ENCODE measurements around the gene C1QL4. TPM values are rescaled to one million over a fixed set of nuclear protein-coding genes. Genes with fewer than 3 reads are reported as not detected.

The C1QL4 gene
- polyA plus RNA-seq, 2 of the 4 experiments (the other 2 are of a cell fraction) = 1.5 to 2.8 TPM

DNA sequence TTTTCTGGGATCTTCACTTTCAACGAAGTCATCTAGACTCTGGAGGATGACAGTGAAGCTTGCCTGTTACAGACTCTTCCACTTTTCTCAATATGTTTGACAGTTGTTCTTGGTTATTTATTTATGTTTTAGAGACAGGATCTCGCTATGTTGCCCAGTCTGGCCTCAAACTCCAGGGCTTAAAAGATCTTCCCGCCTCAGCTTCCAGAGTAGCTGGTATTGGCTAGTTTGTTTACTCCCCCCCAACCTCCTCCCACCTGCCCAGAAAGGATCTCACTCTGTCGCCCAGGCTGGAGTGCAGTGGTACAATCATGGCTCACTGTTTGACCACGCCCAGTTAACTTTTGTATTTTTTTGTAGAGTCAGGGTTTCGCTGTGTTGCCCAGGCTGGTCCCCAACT lies 33.6 kb upstream of the C1QL4 start:
- CTCF ChIA-PET = interaction anchor here (0.5 to 3.4 kb wide), 10 partner anchors 8 to 261 kb away, joined by 3 to 29 read pairs (median 4); no protein-coding TSS in a partner anchor
- WGBS (ENCODE audit: missing lambda C conversion rate) = 80% methylated on average over 6 of the region's 6 CpGs
- Histone ChIP-seq H3K27ac (no peak overlapping the region), H3K9me3 (no peaks in the 10 kb centered on the region), H3K4me3 (no peak overlapping the region), H3K4me1 (peaks cover 26% of the 10 kb centered on the region), H3K4me2 (peak overlapping the region; percentile 78; the same call in 2 of the 3 replicates)
- ATAC-seq (no peak), FAIRE-seq (no peak), DNase-seq (ENCODE audit: low read depth in 1 of 2, low spot score in 1 of 2) (no peak)
- POLR2A ChIA-PET = no interaction called here
- TF ChIP-seq KDM1A (IDR thresholded peaks at IDR 0.05; ENCODE audit: low read depth) (no peak), EP300 (IDR thresholded peaks at IDR 0.05) (no peak), POLR2A (IDR thresholded peaks at IDR 0.05; ENCODE audit: low read length) (no peak), RFX5 (IDR thresholded peaks at IDR 0.05) (no peak), POLR2AphosphoS2 (conservative IDR thresholded peaks at IDR 0.05; ENCODE audit: low read length) (no peak), CBX2 (IDR thresholded peaks at IDR 0.05; ENCODE audit: borderline replicate concordance, low read depth) (no peak), ZNF302 (CRISPR knock-in tag; IDR thresholded peaks at IDR 0.05) (no peak), ZC3H11A (IDR thresholded peaks at IDR 0.05) (no peak), RARB (CRISPR knock-in tag; IDR thresholded peaks at IDR 0.05) (no peak), NFE2L2 (conservative IDR thresholded peaks at IDR 0.05; ENCODE audit: low read length) (no peak), TP53 (CRISPR knock-in tag; IDR thresholded peaks at IDR 0.05) (no peak), RNF2 (IDR thresholded peaks at IDR 0.05; ENCODE audit: borderline replicate concordance, low read depth) (no peak), HOXB13 (CRISPR knock-in tag; IDR thresholded peaks at IDR 0.05; ENCODE audit: low read depth) (no peak)
- TF ChIP-seq, protein P1, sequence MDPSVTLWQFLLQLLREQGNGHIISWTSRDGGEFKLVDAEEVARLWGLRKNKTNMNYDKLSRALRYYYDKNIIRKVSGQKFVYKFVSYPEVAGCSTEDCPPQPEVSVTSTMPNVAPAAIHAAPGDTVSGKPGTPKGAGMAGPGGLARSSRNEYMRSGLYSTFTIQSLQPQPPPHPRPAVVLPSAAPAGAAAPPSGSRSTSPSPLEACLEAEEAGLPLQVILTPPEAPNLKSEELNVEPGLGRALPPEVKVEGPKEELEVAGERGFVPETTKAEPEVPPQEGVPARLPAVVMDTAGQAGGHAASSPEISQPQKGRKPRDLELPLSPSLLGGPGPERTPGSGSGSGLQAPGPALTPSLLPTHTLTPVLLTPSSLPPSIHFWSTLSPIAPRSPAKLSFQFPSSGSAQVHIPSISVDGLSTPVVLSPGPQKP (IDR thresholded peaks at IDR 0.05; ENCODE audit: low read depth, low read length) = no peak

DNA sequence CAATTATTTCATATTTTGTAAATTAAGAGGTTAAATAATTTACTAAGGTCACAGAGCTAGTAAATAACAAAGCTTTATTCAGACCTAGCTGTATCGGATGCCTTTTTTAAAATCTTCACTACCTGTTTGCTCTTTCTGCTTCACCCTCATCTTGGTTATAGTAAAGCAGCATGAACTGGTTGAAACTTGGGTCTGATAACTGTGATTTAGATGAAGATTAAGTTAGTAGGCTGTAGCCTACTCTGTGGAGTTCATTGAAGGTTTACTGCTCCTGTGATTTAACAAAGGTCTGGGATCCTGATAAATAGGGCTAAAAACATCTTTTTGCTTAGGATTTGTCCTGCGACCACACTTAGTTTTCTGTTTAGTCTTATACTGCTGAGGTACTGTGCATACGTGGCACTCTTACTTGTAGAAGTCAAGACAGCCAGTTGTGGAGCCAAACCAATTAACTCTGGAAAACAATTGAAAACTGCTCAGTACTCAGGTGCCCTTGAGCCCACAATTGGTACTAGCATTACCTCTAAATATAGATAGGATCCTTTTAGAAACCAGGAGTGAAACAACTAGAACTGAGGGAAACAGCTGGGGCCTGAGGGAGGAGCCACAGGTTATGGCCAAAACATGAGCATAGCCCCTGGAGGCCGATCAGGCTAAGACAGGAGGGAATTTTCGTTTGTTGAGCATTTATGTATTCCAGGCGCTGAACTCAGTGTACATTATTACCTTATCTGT lies 32.6 kb upstream of the C1QL4 start:
- H3K9me3 ChIP-seq = no peaks in the 10 kb centered on the region
- TF ChIP-seq, protein P2, sequence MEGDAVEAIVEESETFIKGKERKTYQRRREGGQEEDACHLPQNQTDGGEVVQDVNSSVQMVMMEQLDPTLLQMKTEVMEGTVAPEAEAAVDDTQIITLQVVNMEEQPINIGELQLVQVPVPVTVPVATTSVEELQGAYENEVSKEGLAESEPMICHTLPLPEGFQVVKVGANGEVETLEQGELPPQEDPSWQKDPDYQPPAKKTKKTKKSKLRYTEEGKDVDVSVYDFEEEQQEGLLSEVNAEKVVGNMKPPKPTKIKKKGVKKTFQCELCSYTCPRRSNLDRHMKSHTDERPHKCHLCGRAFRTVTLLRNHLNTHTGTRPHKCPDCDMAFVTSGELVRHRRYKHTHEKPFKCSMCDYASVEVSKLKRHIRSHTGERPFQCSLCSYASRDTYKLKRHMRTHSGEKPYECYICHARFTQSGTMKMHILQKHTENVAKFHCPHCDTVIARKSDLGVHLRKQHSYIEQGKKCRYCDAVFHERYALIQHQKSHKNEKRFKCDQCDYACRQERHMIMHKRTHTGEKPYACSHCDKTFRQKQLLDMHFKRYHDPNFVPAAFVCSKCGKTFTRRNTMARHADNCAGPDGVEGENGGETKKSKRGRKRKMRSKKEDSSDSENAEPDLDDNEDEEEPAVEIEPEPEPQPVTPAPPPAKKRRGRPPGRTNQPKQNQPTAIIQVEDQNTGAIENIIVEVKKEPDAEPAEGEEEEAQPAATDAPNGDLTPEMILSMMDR (IDR thresholded peaks at IDR 0.05) = peak; percentile 16; the same call in 1 of the 3 replicates
- no peak for TF ChIP-seq NFE2L2 (conservative IDR thresholded peaks at IDR 0.05; ENCODE audit: low read length)
- WGBS (ENCODE audit: missing lambda C conversion rate) = 29% methylated on average over 6 of the region's 6 CpGs
- DNase-seq (ENCODE audit: low read depth in 1 of 2, low spot score in 1 of 2) (peak; percentile 74 to 76), ATAC-seq (peak; percentile 45 to 57; a peak in 4 of 6 replicates), FAIRE-seq (no peak)
- peak overlapping the region; percentile 78 for H3K4me2 ChIP-seq
- ChIA-PET CTCF (interaction anchor here (0.5 to 3.4 kb wide), 8 partner anchors 9 to 262 kb away, joined by 3 to 29 read pairs (median 4); no protein-coding TSS in a partner anchor), POLR2A (no interaction called here)
- peaks cover 36% of the 10 kb centered on the region for H3K4me1 ChIP-seq
- peak overlapping the region; percentile 86 for H3K4me3 ChIP-seq
- peak overlapping the region; percentile 95 to 96; a peak in 5 of 6 replicates for H3K27ac ChIP-seq

DNA sequence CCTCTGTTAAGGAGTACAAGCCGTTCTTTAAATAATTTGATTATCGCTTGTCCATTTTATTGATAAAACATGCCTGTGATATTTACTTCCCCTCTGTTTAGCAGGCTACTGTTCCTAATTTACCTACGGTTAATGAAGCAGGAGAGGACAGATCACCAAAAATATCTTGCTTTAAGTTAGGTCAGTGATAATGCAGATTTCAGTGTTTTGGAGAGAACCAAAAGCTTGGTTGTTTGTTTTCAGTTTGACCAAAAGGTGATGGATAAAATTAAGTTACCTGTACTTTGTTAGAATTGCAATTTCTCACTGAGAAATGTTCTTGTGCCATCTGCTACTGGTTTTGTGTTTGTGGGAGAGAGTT lies 31.2 kb upstream of the C1QL4 start:
- TF ChIP-seq FOSB (CRISPR knock-in tag; IDR thresholded peaks at IDR 0.05) (0 out of 2 replicates have a peak, but pooled peaks have one; percentile 62), TFCP2L1 (CRISPR knock-in tag; IDR thresholded peaks at IDR 0.05) (no peak)
- ChIA-PET CTCF (interaction anchor here (0.7 to 14.5 kb wide), 5 partner anchors 11 to 186 kb away, joined by 3 to 194 read pairs (median 3); partner anchors contain the start of gene DNAJC22), POLR2A (no interaction called here)
- Histone ChIP-seq H3K9me3 (no peaks in the 10 kb centered on the region), H3K4me2 (peak overlapping the region; percentile 78), H3K27ac (peak overlapping the region; percentile 95 to 96), H3K4me3 (peak overlapping the region; percentile 86), H3K4me1 (peaks cover 36% of the 10 kb centered on the region)
- DNase-seq (ENCODE audit: low read depth in 1 of 2, low spot score in 1 of 2) (no peak), ATAC-seq (no peak), FAIRE-seq (no peak)
- WGBS (ENCODE audit: missing lambda C conversion rate) = 2% methylated on average over 3 of the region's 3 CpGs
